HK-2 (cell line): Measurements from ENCODE around the gene CORO7.
A peak's percentile ranks its signal among the peaks of the same experiment; 100 is the strongest.

ENCODE experiments used
- DNase-seq: peaks from one replicate; pipeline ENCODE4 v3.0.0-alpha.2; 2018; ENCODE audit not compliant: unreplicated experiment

Gene CORO7

DNA sequence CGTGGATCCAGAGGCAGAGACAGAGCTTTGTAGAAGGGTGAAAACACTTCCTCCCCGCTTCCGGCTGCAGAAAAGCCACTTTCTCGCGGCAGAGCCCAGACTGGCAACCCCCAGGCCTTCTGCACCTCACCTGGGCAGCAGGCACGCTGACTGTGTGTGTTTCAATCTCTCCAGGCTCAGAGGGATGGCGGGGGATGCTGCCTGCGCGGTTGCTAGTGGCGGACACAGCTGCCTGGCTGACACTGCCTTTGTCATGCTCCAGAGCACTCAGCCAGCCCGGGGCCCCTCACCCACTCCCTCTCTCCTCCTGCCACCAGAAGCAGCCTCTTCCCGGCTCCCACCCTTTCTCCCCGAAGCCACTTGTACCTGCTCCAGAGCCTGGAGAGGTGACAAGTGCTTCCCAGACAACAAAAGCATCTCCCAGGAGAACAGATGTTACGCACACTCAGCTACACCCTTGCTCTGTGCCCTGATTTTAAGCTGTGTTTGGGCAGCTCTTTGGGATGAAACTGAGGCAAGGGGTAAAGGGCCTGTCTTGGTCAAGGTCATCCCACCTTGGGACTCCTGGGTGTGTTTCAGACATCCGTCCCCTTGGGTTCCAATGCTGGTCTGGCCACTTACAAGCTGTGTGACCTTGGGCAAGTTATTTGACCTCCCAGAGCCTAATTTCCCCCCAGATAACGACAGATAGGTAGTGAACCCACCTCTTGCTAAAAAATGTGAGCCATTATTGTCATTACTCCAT is 109.8 kb downstream of the CORO7 start:
- DNase-seq: peak; percentile 42
